GM21619 (cell line): ENCODE results near the gene GALC.

ENCODE experiments used
- ATAC-seq: cut with Tn5 transposase; IDR thresholded peaks from one replicate; pipeline ENCODE4 v1.9.1; 2021; ENCODE audit not compliant: unreplicated experiment

The GALC gene

GRCh38 chr14:88007608-88008007 lies 14.6 kb upstream of the GALC start:
- no peak for ATAC-seq

GRCh38 chr14:88005978-88006851 lies 13.2 kb upstream of the GALC start:
- peak; percentile 89 for ATAC-seq

DNA sequence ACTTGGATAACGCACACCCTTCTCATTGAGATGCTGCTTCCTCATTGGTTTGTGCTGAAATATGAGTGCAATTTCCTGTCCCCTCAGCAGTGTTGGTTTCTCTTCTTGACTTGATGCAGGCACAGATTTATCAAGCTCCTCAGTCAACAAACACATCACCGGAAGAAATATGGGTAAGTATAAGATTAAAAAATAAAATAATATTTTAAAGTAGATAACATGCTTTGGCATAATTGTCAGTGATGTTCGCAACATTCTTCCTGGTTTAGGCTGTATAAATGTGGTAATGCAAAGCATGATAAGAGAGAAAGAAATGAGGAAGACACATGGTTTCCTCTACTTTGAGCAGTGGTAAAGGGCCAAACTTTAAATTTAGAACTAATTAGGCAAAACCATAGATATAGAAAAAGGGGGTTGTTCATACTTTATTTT lies 12.1 kb upstream of the GALC start, which contains the start of gene GPR65:
GPR65 (plus strand) TSS at position 86 of the 432 bp plus-strand sequence. CDS start 5,713 bp downstream, outside the sequence.
- ATAC-seq = peak; percentile 69

- no peak for ATAC-seq
Measured at GRCh38 chr14:88004506-88005036, 11.6 kb upstream of the GALC start.

GRCh38 chr14:88003425-88003824 lies 10.4 kb upstream of the GALC start:
- ATAC-seq = no peak

DNA sequence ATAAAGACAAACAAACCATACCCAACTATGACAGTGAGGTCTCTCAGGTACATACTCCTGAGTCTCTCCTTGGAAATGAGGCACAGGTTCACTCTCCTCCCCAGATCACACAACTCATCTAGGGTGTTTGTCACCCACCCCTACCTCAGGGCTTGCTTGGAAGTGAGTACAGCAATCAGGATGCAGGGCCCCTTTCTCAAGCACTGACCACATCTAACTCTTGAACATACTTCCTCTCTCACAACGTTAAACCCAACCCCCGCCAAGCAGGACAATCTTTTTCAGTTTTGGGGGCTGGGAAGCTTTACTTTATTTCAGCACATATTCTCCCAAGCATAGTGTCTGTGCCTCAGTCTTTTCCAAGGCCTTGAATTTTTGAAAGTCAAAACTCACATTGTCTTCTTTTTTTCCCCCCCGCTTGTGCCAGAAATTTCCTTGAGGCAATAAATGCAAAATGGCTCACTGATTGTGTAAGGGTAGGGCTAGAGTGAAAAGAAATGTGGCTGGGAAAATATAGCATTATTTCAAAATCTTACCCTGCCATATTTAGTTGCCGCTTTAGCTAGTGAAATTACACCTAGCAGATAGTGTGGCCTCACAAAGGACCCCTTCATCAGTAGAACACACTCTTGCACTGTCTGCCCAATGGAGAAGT lies 9.6 kb upstream of the GALC start:
- no peak for ATAC-seq

DNA sequence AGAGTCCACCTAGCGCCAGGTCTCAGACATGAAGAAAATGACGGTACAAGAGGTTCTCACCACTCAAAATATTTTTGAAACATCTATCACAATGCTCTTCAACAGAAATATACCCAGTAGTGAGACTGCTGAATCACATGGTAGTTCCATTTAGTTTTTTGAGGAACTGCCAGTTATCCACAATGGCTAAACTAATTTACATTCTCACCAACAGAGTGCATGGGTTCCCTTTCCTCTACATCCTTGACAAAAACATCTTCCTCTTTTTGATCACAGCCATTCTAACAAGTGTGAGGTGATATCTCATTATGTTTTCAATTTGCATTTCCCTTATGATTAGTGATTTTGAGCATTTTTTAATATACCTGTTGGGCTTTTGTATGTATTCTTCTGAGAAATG lies 6.3 kb upstream of the GALC start:
- no peak for ATAC-seq

- ATAC-seq = no peak
Measured at GRCh38 chr14:87998482-87998881, 5.5 kb upstream of the GALC start.

- no peak for ATAC-seq
Measured at GRCh38 chr14:87996291-87996592, 3.3 kb upstream of the GALC start.

DNA sequence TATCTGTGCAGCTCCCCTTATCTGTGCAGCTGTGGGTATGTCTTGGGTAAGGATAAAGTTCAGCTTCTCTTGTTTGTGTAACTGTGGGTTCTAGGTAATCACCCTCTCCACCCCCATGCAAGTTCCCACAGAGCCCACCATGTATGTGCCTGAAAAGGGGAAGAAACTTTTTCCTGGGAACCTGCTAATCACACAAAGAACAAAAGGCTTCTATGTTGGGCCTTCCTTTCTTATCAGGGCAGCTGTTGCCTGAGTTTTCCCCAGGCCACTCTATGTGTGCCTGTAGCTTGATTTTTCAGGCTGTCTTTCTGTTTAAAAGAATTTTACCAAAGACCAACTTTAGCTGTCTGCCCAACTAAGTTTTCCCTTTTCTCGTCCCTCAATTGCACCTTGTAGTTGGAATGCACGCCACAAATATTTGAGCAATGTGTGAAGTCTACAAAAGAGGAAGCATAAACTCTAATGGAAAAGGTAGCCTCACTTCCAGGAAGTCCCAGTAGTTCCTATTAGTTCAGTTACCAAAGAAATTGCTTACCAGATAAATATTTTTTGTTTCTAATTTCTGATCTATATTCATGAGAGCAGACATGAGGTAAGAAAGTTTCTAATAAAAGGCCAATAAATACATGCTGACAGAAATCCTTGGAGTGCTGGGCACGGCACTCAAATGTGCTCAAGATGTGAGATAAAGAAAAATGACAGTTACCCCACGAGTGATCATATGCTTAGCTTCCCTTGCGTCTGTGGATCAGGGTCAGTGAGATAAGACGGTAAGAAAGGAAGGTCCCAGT lies 2.7 kb upstream of the GALC start:
- no peak for ATAC-seq

- peak; percentile 21 for ATAC-seq
Measured at GRCh38 chr14:87994974-87995373, 2.0 kb upstream of the GALC start.

GRCh38 chr14:87992346-87992717 lies 650 bp downstream of the GALC start:
- ATAC-seq = peak; percentile 2

GRCh38 chr14:87990682-87991081 lies 2.3 kb downstream of the GALC start:
- ATAC-seq = no peak

- ATAC-seq = no peak
Measured at GRCh38 chr14:87989956-87990299, 3.1 kb downstream of the GALC start.

DNA sequence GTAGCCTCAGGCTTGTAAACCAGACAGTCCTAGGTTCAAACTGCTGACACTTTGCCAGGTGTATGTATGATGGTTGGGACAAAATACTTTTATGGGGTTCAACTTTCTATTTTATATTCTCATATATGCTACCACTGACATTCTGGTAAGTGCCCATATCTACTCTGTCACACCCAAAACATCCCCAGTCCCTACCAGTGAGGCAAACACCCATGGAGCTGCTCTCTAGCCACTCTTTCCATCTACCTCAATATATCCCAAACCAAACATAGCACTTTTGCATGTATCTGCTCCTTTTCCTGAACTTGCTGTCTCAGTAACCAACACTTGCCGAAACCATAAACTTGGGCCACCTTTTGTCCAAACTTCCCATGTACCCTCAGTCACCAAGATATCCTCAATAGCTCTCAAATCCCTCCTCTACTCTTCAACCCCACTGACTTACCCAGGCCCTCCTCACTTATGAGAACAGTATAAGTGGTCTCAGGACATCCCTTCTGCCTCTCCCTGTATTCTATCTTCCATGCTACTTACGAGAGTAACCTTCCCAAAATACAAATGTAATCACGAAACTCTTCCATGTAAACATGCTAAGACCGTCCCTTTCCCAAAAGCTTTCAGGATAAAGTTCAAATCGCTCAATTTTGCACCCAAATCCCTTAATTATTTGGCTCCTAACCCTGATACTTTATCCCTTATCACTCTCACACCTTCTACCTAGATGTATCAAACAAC lies 3.6 kb downstream of the GALC start:
- ATAC-seq = no peak

GRCh38 chr14:87979689-87980088 lies 13.3 kb downstream of the GALC start:
- ATAC-seq = no peak

DNA sequence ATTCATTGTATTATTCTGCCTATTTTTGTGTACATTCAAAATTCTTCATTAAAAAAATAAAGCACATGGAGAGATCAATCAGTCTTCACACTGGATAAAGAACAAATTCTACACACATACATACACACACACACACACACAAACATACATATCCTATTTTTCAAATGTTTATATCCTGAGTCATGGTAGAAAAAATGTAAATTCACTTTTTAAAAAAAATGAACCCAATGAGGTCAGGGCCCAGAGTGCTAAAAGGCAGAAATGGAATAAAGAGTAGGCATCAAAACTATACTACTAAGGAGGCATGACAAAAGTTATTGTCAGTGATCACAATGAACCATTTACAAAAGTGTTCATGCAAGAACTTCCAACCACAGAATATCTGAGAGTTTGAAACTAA lies 17.3 kb downstream of the GALC start:
- no peak for ATAC-seq

DNA sequence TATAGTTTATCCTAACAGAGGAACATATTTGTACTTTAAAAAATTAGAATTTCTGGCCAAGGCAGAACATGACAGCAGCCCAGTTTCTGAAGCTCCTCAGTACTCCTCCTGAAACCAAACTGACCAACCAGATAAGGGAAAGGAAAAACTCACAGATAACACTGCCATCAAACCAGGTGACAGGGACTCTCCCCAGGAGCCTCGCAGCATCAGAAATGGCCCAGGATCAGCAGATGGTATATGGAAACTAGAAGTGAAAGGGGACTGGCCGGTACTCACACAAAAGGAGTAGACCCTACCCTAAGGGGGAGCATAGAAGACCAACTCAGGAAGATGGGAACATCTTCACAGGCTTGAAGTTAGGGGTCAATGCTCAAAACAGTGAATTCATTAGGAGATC lies 22.0 kb downstream of the GALC start:
- ATAC-seq = peak; percentile 79

DNA sequence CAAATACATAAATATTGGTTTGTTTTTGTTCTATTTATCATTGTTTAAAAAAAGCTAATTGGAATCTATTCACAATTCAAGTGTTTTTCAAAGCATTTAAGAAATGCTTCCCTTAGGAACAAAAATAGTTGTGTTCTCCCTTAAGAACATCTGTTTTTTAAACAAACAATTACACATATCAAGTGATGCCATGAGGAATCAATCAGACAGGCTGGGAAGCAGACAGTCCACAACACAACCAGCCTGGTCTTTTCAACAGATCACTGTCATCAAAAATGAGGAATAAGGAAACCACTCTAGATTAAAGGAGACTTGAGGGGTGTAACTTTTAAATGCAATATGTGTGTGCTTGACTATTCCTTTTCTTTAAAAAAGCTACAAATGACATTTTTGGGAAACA lies 25.5 kb downstream of the GALC start:
- ATAC-seq = no peak

DNA sequence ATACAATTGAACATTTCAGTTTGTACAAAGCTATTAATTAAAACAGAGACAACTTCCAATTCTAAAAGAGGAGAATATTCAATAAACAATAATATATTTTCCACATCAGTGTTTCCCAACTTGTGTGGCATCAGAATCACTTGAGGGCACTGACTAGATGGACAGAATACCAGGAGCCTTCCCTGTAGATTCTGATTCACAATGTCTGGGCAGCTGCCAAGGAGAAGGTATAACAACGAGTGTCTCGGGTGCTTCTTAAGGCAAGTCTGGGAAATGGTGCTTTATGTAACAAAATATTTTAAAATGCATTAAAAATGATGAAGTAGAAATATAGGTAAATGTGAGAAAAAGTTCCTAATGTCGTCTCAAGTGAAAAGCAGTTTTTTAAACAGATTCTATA lies 26.2 kb downstream of the GALC start:
- ATAC-seq = no peak

GRCh38 chr14:87961246-87961645 lies 31.7 kb downstream of the GALC start:
- ATAC-seq = no peak
